H1 (cell line): ENCODE results near the gene CACNG1. TPM values are rescaled to one million over a fixed set of nuclear protein-coding genes. Genes with fewer than 3 reads are reported as not detected.

Experiments
- CTCF ChIA-PET: fragments of 300-600 bp; sonication (Branson Sonifier 250); formaldehyde crosslinking; loops from one replicate; lab custom pipeline; 2021; ENCODE audit not compliant: partially characterized antibody; lab: Charles Lee
- POLR2A ChIA-PET: fragments of 300-600 bp; sonication (Branson Sonifier 250); formaldehyde crosslinking; loops from one replicate; lab custom pipeline; 2021; ENCODE audit warnings: inconsistent platforms; ENCODE audit not compliant: partially characterized antibody; lab: Charles Lee
- DNase-seq, 2 experiments: peaks; one replicate each; pipeline versions ENCODE4 v3.0.0 to v3.0.0-alpha.2; 2010 to 2022; ENCODE audit warnings: low spot score in 2 of 2, low read depth in 1 of 2, mixed read lengths in 1 of 2
- FAIRE-seq: peaks from 2 replicates; lab custom pipeline; 2011; peaks lifted over from hg19 to GRCh38; lab: Jason Lieb, UNC
- H2AFZ ChIP-seq: 2 replicates; pipeline ENCODE4 v1.8.1; 2012; ENCODE audit warnings: low read length, inconsistent platforms
- H2AK5ac ChIP-seq: 2 replicates; pipeline ENCODE4 v1.6.1; 2013; ENCODE audit warnings: low read depth, low read length
- H2BK120ac ChIP-seq: replicated peaks from 2 replicates; pipeline ENCODE3; 2013; ENCODE audit warnings: low read depth, low read length, inconsistent platforms
- H2BK12ac ChIP-seq: 2 replicates; pipeline ENCODE4 v1.6.1; 2013; ENCODE audit warnings: low read depth, low read length
- H2BK15ac ChIP-seq: 2 replicates; pipeline ENCODE4 v1.6.1; 2013; ENCODE audit warnings: low read length
- H2BK20ac ChIP-seq: 2 replicates; pipeline ENCODE4 v1.6.1; 2013; ENCODE audit warnings: low read length
- H2BK5ac ChIP-seq: 2 replicates; pipeline ENCODE4 v1.6.1; 2013; ENCODE audit warnings: low read depth, low read length
- H3K14ac ChIP-seq: 2 replicates; pipeline ENCODE4 v1.6.1; 2013; ENCODE audit warnings: inconsistent platforms; ENCODE audit not compliant: insufficient read length
- H3K18ac ChIP-seq: 2 replicates; pipeline ENCODE4 v1.6.1; 2013; ENCODE audit warnings: low read length; ENCODE audit errors: extremely low read depth
- H3K23ac ChIP-seq: 2 replicates; pipeline ENCODE4 v1.6.1; 2013; ENCODE audit warnings: inconsistent platforms; ENCODE audit not compliant: insufficient read length
- H3K23me2 ChIP-seq: 2 replicates; pipeline ENCODE4 v1.6.1; 2013; ENCODE audit warnings: low read depth, low read length
- H3K27ac ChIP-seq: 2 replicates; pipeline ENCODE4 v1.6.1; 2011; ENCODE audit warnings: low read depth, low read length, inconsistent platforms
- H3K27me3 ChIP-seq, 4 experiments: replicated peaks in 1 of 4; 1 replicate in 1 of 4; 2 replicates in 3 of 4; pipeline versions ENCODE4 v1.6.1 to v1.8.1; 2011 to 2013; ENCODE audit warnings: low read length in 3 of 4, mild to moderate bottlenecking in 3 of 4, inconsistent platforms in 2 of 4, mixed read lengths in 2 of 4, moderate library complexity in 1 of 4; ENCODE audit not compliant: control insufficient read depth in 3 of 4, insufficient read depth in 3 of 4; ENCODE audit errors: extremely low read depth in 1 of 4
- H3K36me3 ChIP-seq, 4 experiments: 2 replicates each; pipeline versions ENCODE4 v1.6.1 to v1.8.1; 2011 to 2013; ENCODE audit warnings: mild to moderate bottlenecking in 4 of 4, low read length in 3 of 4, moderate library complexity in 2 of 4, control low read depth in 1 of 4, inconsistent platforms in 1 of 4; ENCODE audit not compliant: insufficient read depth in 4 of 4, control insufficient read depth in 2 of 4
- H3K4ac ChIP-seq: replicated peaks from 2 replicates; pipeline ENCODE3; 2013; ENCODE audit warnings: low read length, low read depth, mixed read lengths, inconsistent platforms; ENCODE audit not compliant: insufficient read length
- H3K4me1 ChIP-seq, 4 experiments: replicated peaks in 1 of 4; 1 replicate in 1 of 4; 2 replicates in 3 of 4; pipeline versions ENCODE4 v1.6.1 to v1.8.1; 2011 to 2013; ENCODE audit warnings: low read length in 3 of 4, inconsistent platforms in 2 of 4, mixed read lengths in 1 of 4; ENCODE audit not compliant: insufficient read depth in 4 of 4, control insufficient read depth in 3 of 4
- H3K4me2 ChIP-seq, 2 experiments: 2 replicates each; pipeline versions ENCODE4 v1.6.1 to v1.8.1; 2011 to 2013; ENCODE audit warnings: low read depth in 2 of 2, low read length in 2 of 2, control low read depth in 1 of 2, inconsistent platforms in 1 of 2, mild to moderate bottlenecking in 1 of 2; ENCODE audit not compliant: insufficient read depth in 1 of 2
- H3K4me3 ChIP-seq, 4 experiments: fragments of 200-600, 300-600 bp in 1 of 4; sonication (generic), shearing (Covaris generic), sonication (Bioruptor Twin) in 1 of 4; 2 replicates each; pipeline versions ENCODE4 v1.5.1 to v1.8.1; 2011 to 2016; ENCODE audit warnings: low read length in 4 of 4, low read depth in 3 of 4, control low read depth in 2 of 4, inconsistent platforms in 2 of 4, mild to moderate bottlenecking in 2 of 4, mixed read lengths in 1 of 4, moderate library complexity in 1 of 4; ENCODE audit not compliant: insufficient read depth in 2 of 4; ENCODE audit errors: extremely low read depth in 1 of 4
- H3K56ac ChIP-seq: replicated peaks from 2 replicates; pipeline ENCODE3; 2013; ENCODE audit warnings: low read depth, mild to moderate bottlenecking, mixed read lengths, low read length, inconsistent platforms; ENCODE audit not compliant: insufficient read length
- H3K79me1 ChIP-seq: 2 replicates; pipeline ENCODE4 v1.6.1; 2013; ENCODE audit warnings: low read depth, low read length, control low read depth
- H3K79me2 ChIP-seq, 2 experiments: 2 replicates each; pipeline versions ENCODE4 v1.6.1 to v1.8.1; 2012 to 2013; ENCODE audit warnings: low read length in 2 of 2, mild to moderate bottlenecking in 2 of 2, inconsistent platforms in 1 of 2; ENCODE audit not compliant: insufficient read depth in 2 of 2, control insufficient read depth in 1 of 2
- H3K9ac ChIP-seq, 4 experiments: replicated peaks in 1 of 4; 1 replicate in 1 of 4; 2 replicates in 3 of 4; pipeline versions ENCODE4 v1.6.1 to v1.8.1; 2011 to 2013; ENCODE audit warnings: low read depth in 3 of 4, low read length in 3 of 4, control low read depth in 2 of 4, mild to moderate bottlenecking in 2 of 4, moderate library complexity in 2 of 4, inconsistent platforms in 1 of 4; ENCODE audit errors: extremely low read depth in 1 of 4
- H3K9me3 ChIP-seq, 2 experiments: 2 replicates each; pipeline versions ENCODE4 v1.6.1 to v1.8.1; 2012 to 2013; ENCODE audit warnings: mild to moderate bottlenecking in 2 of 2, moderate library complexity in 2 of 2, control low read depth in 1 of 2, inconsistent platforms in 1 of 2, low read depth in 1 of 2, low read length in 1 of 2, mixed read lengths in 1 of 2; ENCODE audit not compliant: insufficient read depth in 2 of 2
- H4K20me1 ChIP-seq, 2 experiments: replicated peaks in 1 of 2; 2 replicates each; pipeline versions ENCODE3 to v1.8.1; 2011 to 2013; ENCODE audit warnings: inconsistent platforms in 2 of 2, low read length in 2 of 2, mild to moderate bottlenecking in 1 of 2; ENCODE audit not compliant: insufficient read depth in 2 of 2, control insufficient read depth in 1 of 2
- H4K5ac ChIP-seq: 2 replicates; pipeline ENCODE4 v1.6.1; 2013; ENCODE audit warnings: low read length, low read depth, mixed read lengths, inconsistent platforms; ENCODE audit not compliant: insufficient read length
- H4K8ac ChIP-seq: 2 replicates; pipeline ENCODE4 v1.8.0; 2013; ENCODE audit warnings: mild to moderate bottlenecking, moderate library complexity, low read length, inconsistent platforms; ENCODE audit not compliant: insufficient read depth; ENCODE audit errors: extremely low read depth
- H4K91ac ChIP-seq: replicated peaks from 2 replicates; pipeline ENCODE3; 2013; ENCODE audit warnings: low read length, mixed read lengths, inconsistent platforms; ENCODE audit not compliant: insufficient read length
- CHD2 ChIP-seq: IDR thresholded peaks from 2 replicates; pipeline ENCODE4 v1.6.1; 2012; ENCODE audit warnings: low read length, improper control_type of control experiment
- EP300 ChIP-seq, 2 experiments: IDR thresholded peaks; 1 replicate in 1 of 2; 2 replicates in 1 of 2; pipeline ENCODE4 v1.6.1; 2011 to 2012; ENCODE audit warnings: low read depth in 2 of 2, low read length in 2 of 2, mild to moderate bottlenecking in 2 of 2, borderline replicate concordance in 1 of 2, inconsistent platforms in 1 of 2, moderate library complexity in 1 of 2
- GTF2F1 ChIP-seq: IDR thresholded peaks from 2 replicates; pipeline ENCODE4 v1.6.1; 2012; ENCODE audit warnings: low read depth, low read length, improper control_type of control experiment, borderline replicate concordance
- KDM1A ChIP-seq: fragments of 200-600, 300-600 bp; sonication (generic); IDR thresholded peaks from 2 replicates; pipeline ENCODE4 v1.7.1; 2016; ENCODE audit warnings: mild to moderate bottlenecking, low read length, borderline replicate concordance
- NRF1 ChIP-seq: IDR thresholded peaks from 2 replicates; pipeline ENCODE4 v1.6.1; 2011; ENCODE audit warnings: mild to moderate bottlenecking, low read depth, low read length, improper control_type of control experiment
- WGBS, 2 experiments: shearing (Covaris generic) in 1 of 2; methylation state at CpG; one replicate each; pipeline versions ENCODE4 v1.1.6 to v1.1.7; 2013 to 2015; ENCODE audit warnings: low lambda C conversion rate in 2 of 2, mixed read lengths in 2 of 2, inconsistent platforms in 1 of 2, low coverage in 1 of 2, missing lambda C conversion rate in 1 of 2; ENCODE audit not compliant: insufficient replicate concordance in 2 of 2, insufficient coverage in 1 of 2, insufficient read length in 1 of 2; ENCODE audit errors: extremely low coverage in 1 of 2, missing lambda C conversion rate in 1 of 2; 5-methylcytosine and 5-hydroxymethylcytosine counted together
- polyA plus RNA-seq, 7 experiments: library from polyadenylated mRNA; depleted of rRNA in 3 of 7; stranded (reverse) in 5 of 7; unstranded in 2 of 7; fragments of >200 nt in 5 of 7; fragments of 200-250 nt in 2 of 7; gene quantifications; 1 replicate in 5 of 7; 2 replicates in 1 of 7; 4 replicates in 1 of 7; pipeline versions ENCODE4 v1.2.1 to v1.2.3, GENCODE V29; 2011 to 2013; ENCODE audit warnings: missing spikeins in 2 of 7, mixed read lengths in 2 of 7
- total RNA-seq: library from RNA; stranded (reverse); fragmentation: NEBNext Ultra II Directional; extraction: Animal tissue kit (Norgen Biotek cat#: 25700); gene quantifications from 2 replicates; pipeline ENCODE4 v1.2.1, GENCODE V29; 2021

Gene CACNG1
- total and polyA plus RNA-seq, 2 of the 8 experiments (the other 6 are each of a cell fraction or from before 2014, with no cell fraction given), result not detected

DNA sequence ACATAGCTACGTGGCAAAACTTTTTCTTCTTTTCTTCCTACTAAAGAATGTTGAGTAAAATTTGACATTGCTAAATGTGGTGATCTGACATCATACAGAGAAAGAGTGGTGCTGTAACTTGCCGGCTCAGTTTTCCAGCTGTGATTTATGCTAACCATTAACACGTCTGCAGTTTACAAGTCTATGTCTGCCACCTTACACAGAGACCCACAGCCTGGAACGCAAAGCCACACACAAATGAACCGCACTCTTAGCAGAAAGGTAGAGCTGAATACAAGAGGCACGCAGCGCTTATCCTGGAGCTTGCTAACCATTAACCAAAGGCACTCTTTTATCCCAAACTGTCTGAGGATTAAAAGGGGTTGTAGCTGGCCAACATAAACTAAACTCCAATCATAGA is 31.9 kb downstream of the CACNG1 start:
- H3K9ac ChIP-seq, result no peak overlapping the region
- DNase-seq, result no peak
- H2BK20ac ChIP-seq, result no peak overlapping the region
- H3K79me1 ChIP-seq, result no peaks in the 10 kb centered on the region
- H3K4ac ChIP-seq, result no peak overlapping the region
- H4K20me1 ChIP-seq, result no peaks in the 10 kb centered on the region
- no peak overlapping the region for H2AK5ac ChIP-seq
- no peak overlapping the region for H4K91ac ChIP-seq
- no peak overlapping the region for H3K18ac ChIP-seq
- TF ChIP-seq GTF2F1, result no peak
- no peak for TF ChIP-seq EP300 (IDR thresholded peaks at IDR 0.05; ENCODE audit: borderline replicate concordance in 1 of 2, low read depth in 2 of 2, low read length in 2 of 2)
- TF ChIP-seq NRF1, result no peak
- no peak for TF ChIP-seq CHD2
- TF ChIP-seq KDM1A, result no peak
- POLR2A ChIA-PET, result no interaction called here
- H4K8ac ChIP-seq, result no peak overlapping the region
- CTCF ChIA-PET, result no interaction called here
- H3K36me3 ChIP-seq, result no peaks in the 10 kb centered on the region
- no peak for FAIRE-seq
- H3K4me1 ChIP-seq, result no peaks in the 10 kb centered on the region
- no peak overlapping the region for H2BK12ac ChIP-seq
- no peak overlapping the region for H2AFZ ChIP-seq
- H3K23me2 ChIP-seq, result no peaks in the 10 kb centered on the region
- H3K79me2 ChIP-seq, result no peaks in the 10 kb centered on the region
- H3K4me2 ChIP-seq, result no peak overlapping the region
- H3K9me3 ChIP-seq, result no peaks in the 10 kb centered on the region
- H3K14ac ChIP-seq, result no peak overlapping the region
- no peak overlapping the region for H2BK120ac ChIP-seq
- 89% methylated on average over 7 of the region's 7 CpGs; no CpG with 5 or more reads in 1 of the 2 experiments for WGBS, 2 experiments
- H3K4me3 ChIP-seq, result no peak overlapping the region
- H3K27ac ChIP-seq, result no peak overlapping the region
- no peak overlapping the region for H3K56ac ChIP-seq
- no peaks in the 10 kb centered on the region for H3K27me3 ChIP-seq
- no peak overlapping the region for H2BK5ac ChIP-seq
- no peak overlapping the region for H2BK15ac ChIP-seq
- H4K5ac ChIP-seq, result no peak overlapping the region
- H3K23ac ChIP-seq, result no peak overlapping the region
